ENCODE data around the gene ORM1. TPM values are rescaled to one million over a fixed set of nuclear protein-coding genes. Genes with fewer than 3 reads are reported as not detected.

ORM1 gene
- total RNA-seq, 2 experiments from 2014 or later = not detected

DNA sequence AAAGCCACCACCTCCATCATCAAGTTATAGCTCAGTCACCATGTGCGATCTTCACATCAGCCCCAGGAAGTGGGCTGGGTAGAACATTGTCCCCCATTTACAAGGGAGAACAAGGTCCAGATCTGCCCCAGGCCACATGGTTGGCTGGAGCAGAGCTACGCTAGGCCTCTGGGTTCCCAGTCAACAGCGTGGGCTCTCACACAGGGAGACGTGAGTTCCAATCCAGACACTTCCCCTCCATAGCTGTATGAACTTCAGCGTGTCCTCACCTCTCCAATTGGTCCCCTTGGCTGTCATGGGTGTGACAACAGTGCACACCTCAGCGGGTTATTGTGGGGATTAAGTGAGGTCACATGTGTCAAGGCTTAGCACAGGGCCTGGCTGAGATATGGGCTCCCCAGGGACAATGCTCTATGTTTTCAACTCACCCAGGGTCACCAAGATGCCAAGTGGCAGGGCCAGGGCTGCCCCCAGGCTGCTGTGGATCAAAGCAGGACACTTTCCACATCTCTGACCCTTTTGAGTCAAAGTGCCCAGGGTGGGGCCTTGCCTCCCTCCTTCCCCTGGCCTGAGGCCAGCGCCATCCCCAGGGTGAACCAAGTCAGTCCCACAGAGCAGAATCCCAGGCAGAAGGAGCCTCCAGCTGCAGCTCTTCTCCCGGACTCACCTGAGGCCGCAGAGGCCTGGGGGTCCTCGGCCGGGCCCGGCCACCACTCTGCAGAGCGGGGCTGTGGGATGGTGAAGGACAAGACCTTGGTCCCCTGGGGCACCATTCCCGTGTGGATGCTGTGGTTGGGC lies 45.1 kb downstream of the ORM1 start:
- CTCF ChIA-PET = interaction anchor here (1.2 to 9.5 kb wide), 4 partner anchors 17 to 38 kb away, joined by 3 to 78 read pairs (median 5); partner anchors contain the start of gene AKNA
- POLR2A ChIA-PET = interaction anchor here (0.8 to 3.0 kb wide), 7 partner anchors 15 to 220 kb away, joined by 3 to 20 read pairs (median 4); partner anchors contain the start of gene AKNA
- no peak for DNase-seq
- Mint-ChIP-seq H3K4me3 (no peak overlapping the region), H3K27ac (peak overlapping the region; percentile 87), H3K9me3 (no peaks in the 10 kb centered on the region), H3K4me1 (ENCODE audit: low read depth) (peaks cover 90% of the 10 kb centered on the region), H3K27me3 (no peaks in the 10 kb centered on the region), H3K36me3 (peaks cover 68% of the 10 kb centered on the region)
- intact Hi-C loops (cut with micrococcal nuclease) = no loop called here

GRCh38 chr9:114369216-114370130 lies 46.6 kb downstream of the ORM1 start:
- peaks cover 89% of the 10 kb centered on the region for H3K4me1 Mint-ChIP-seq (ENCODE audit: low read depth)
- POLR2A ChIA-PET = interaction anchor here (1.2 to 6.0 kb wide), 4 partner anchors 15 to 28 kb away, joined by 4 to 100 read pairs (median 13); partner anchors contain the start of gene AKNA
- no peaks in the 10 kb centered on the region for H3K27me3 Mint-ChIP-seq
- H3K27ac Mint-ChIP-seq = peak overlapping the region; percentile 98
- DNase-seq = no peak
- CTCF ChIA-PET = interaction anchor here (1.2 to 9.5 kb wide), 3 partner anchors 16 to 30 kb away, joined by 3 to 78 read pairs (median 4); partner anchors contain the start of gene AKNA
- peaks cover 63% of the 10 kb centered on the region for H3K36me3 Mint-ChIP-seq
- intact Hi-C loops (cut with micrococcal nuclease) = no loop called here
- no peak overlapping the region for H3K4me3 Mint-ChIP-seq
- H3K9me3 Mint-ChIP-seq = no peaks in the 10 kb centered on the region

GRCh38 chr9:114370251-114370967 lies 47.5 kb downstream of the ORM1 start:
- CTCF ChIA-PET = interaction anchor here (5.2 kb wide), 1 partner anchor 14 kb away, joined by 53 read pairs; the partner anchor contains the start of gene AKNA
- no peak for DNase-seq
- no peaks in the 10 kb centered on the region for H3K27me3 Mint-ChIP-seq
- peak overlapping the region; percentile 98 for H3K27ac Mint-ChIP-seq
- no peaks in the 10 kb centered on the region for H3K9me3 Mint-ChIP-seq
- no peak overlapping the region for H3K4me3 Mint-ChIP-seq
- POLR2A ChIA-PET = interaction anchor here (6.0 kb wide), 1 partner anchor 15 kb away, joined by 100 read pairs; the partner anchor contains the start of gene AKNA
- H3K4me1 Mint-ChIP-seq (ENCODE audit: low read depth) = peaks cover 90% of the 10 kb centered on the region
- intact Hi-C loops (cut with micrococcal nuclease) = no loop called here
- peaks cover 61% of the 10 kb centered on the region for H3K36me3 Mint-ChIP-seq

- H3K27me3 Mint-ChIP-seq = no peaks in the 10 kb centered on the region
- DNase-seq = no peak
- intact Hi-C loops (cut with micrococcal nuclease) = no loop called here
- no peaks in the 10 kb centered on the region for H3K9me3 Mint-ChIP-seq
- peaks cover 90% of the 10 kb centered on the region for H3K4me1 Mint-ChIP-seq (ENCODE audit: low read depth)
- peaks cover 61% of the 10 kb centered on the region for H3K36me3 Mint-ChIP-seq
- no peak overlapping the region for H3K4me3 Mint-ChIP-seq
- POLR2A ChIA-PET = interaction anchor here (3.1 to 6.0 kb wide), 2 partner anchors 7 to 14 kb away, joined by 15 to 100 read pairs; partner anchors contain the start of gene AKNA
- CTCF ChIA-PET = interaction anchor here (5.2 kb wide), 1 partner anchor 14 kb away, joined by 53 read pairs; the partner anchor contains the start of gene AKNA
- peak overlapping the region; percentile 98 for H3K27ac Mint-ChIP-seq
These were observed 48.0 kb downstream of the ORM1 start for GRCh38 chr9:114370968-114371320.

- H3K9me3 Mint-ChIP-seq = no peaks in the 10 kb centered on the region
- intact Hi-C loops (cut with micrococcal nuclease) = no loop called here
- no peaks in the 10 kb centered on the region for H3K27me3 Mint-ChIP-seq
- H3K27ac Mint-ChIP-seq = peak overlapping the region; percentile 98
- peaks cover 63% of the 10 kb centered on the region for H3K36me3 Mint-ChIP-seq
- ChIA-PET CTCF (interaction anchor here (0.9 to 5.2 kb wide), 3 partner anchors 13 to 34 kb away, joined by 3 to 53 read pairs (median 3); partner anchors contain the start of gene AKNA), POLR2A (interaction anchor here (3.1 to 6.0 kb wide), 2 partner anchors 8 to 14 kb away, joined by 15 to 100 read pairs; partner anchors contain the start of gene AKNA)
- DNase-seq = no peak
- peaks cover 86% of the 10 kb centered on the region for H3K4me1 Mint-ChIP-seq (ENCODE audit: low read depth)
- peak overlapping the region; percentile 68 for H3K4me3 Mint-ChIP-seq
These were observed 48.5 kb downstream of the ORM1 start for GRCh38 chr9:114371343-114371944.

DNA sequence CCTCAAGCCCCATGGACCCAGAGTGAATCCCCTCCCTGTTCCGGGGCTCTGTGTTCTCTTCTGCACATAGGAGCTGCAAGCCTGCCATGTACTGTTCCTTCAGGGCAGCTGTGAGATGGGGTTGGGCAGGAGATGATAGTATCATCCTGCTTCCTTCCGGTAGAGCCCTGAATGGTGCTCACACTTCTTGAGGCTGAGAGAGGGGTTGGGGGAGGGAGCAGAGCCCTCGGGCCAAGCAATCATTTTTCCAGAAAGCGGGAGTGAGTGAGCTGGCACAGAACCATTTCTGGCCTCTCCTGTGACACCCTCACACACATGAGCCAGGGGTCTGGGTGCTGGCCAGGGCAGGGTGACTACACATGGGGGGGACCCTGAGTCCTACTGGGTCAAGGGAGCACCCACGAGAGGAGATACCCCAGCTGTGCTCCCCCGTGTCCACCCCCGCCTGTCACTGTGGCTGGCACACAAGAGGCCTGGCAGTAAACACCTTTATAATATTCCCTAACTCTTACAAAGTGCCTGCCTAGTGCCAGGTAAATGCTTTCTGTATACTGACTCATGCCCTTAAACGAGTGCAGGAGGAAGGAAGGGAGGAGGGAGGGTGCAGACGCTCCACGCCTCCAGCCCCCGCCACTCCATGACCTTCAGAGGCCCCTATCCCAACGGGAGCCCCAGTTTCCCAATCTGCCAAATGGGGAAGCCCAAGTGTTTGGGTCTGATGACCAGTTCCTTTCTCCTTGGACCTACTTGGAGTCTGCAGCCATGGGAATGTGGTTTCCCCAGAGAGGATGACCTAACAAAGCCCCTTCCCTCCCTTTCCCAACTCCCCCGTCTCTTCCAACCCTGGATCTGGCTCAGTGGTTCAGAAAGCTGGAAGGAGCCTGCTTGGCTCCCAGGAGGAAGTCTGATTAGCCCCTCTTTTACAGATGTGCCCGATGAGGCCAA lies 49.3 kb downstream of the ORM1 start:
- peaks cover 65% of the 10 kb centered on the region for H3K36me3 Mint-ChIP-seq
- H3K9me3 Mint-ChIP-seq = no peaks in the 10 kb centered on the region
- peak overlapping the region; percentile 98 for H3K27ac Mint-ChIP-seq
- peaks cover 85% of the 10 kb centered on the region for H3K4me1 Mint-ChIP-seq (ENCODE audit: low read depth)
- POLR2A ChIA-PET = interaction anchor here (3.1 to 6.0 kb wide), 2 partner anchors 9 to 13 kb away, joined by 15 to 100 read pairs; partner anchors contain the start of gene AKNA
- DNase-seq = peak; percentile 61
- CTCF ChIA-PET = interaction anchor here (0.6 to 5.2 kb wide), 7 partner anchors 12 to 993 kb away, joined by 3 to 53 read pairs (median 3); partner anchors contain the start of gene AKNA
- H3K27me3 Mint-ChIP-seq = no peaks in the 10 kb centered on the region
- H3K4me3 Mint-ChIP-seq = peak overlapping the region; percentile 68
- intact Hi-C loops (cut with micrococcal nuclease) = loop anchor here (1.0 kb wide), 3 partner anchors 9 to 25 kb away; no protein-coding TSS in a partner anchor

DNA sequence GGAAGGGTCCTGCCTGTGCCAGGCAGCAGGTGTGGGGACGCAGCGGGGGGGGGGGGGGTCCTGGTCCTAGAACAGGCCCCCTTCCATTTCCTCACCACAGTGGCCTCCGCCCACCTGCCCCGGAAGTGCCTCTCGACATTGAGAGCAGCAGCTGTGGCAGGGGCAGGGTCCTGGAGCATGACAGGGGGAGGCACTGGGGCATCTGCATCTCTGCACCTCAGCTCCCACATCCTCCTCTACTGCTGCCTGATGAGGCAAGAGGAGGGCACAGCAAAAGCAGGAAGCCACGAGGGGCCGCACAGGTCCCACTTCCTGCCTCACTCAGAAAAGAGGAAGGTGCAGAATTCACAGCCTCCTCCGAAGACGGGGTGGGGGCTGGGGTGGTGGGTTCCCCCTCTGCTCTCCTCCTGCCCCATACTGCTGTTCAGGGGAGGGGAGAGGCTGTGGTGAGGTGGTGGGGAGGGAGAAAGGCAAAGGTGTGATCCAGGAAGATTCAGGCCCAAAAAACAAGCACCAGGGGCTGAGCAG lies 50.1 kb downstream of the ORM1 start:
- H3K4me1 Mint-ChIP-seq (ENCODE audit: low read depth) = peaks cover 84% of the 10 kb centered on the region
- ChIA-PET CTCF (interaction anchor here (0.6 to 5.2 kb wide), 8 partner anchors 9 to 992 kb away, joined by 3 to 53 read pairs (median 3); partner anchors contain the start of gene AKNA), POLR2A (interaction anchor here (3.1 to 6.0 kb wide), 2 partner anchors 9 to 12 kb away, joined by 15 to 100 read pairs; partner anchors contain the start of gene AKNA)
- DNase-seq = peak; percentile 92
- peaks cover 66% of the 10 kb centered on the region for H3K36me3 Mint-ChIP-seq
- peak overlapping the region; percentile 98 for H3K27ac Mint-ChIP-seq
- peak overlapping the region; percentile 68 for H3K4me3 Mint-ChIP-seq
- H3K9me3 Mint-ChIP-seq = no peaks in the 10 kb centered on the region
- intact Hi-C loops (cut with micrococcal nuclease) = loop anchor here (1.0 kb wide), 4 partner anchors 10 to 24 kb away; no protein-coding TSS in a partner anchor
- H3K27me3 Mint-ChIP-seq = no peaks in the 10 kb centered on the region

GRCh38 chr9:114373960-114374730 lies 51.2 kb downstream of the ORM1 start:
- peak overlapping the region; percentile 98 for H3K27ac Mint-ChIP-seq
- ChIA-PET CTCF (interaction anchor here (0.8 to 5.2 kb wide), 5 partner anchors 10 to 279 kb away, joined by 3 to 53 read pairs (median 3); partner anchors contain the start of gene AKNA), POLR2A (interaction anchor here (3.1 to 6.0 kb wide), 2 partner anchors 11 kb away, joined by 15 to 100 read pairs; partner anchors contain the start of gene AKNA)
- H3K36me3 Mint-ChIP-seq = peaks cover 68% of the 10 kb centered on the region
- no peaks in the 10 kb centered on the region for H3K9me3 Mint-ChIP-seq
- no peak for DNase-seq
- peak overlapping the region; percentile 35 for H3K4me3 Mint-ChIP-seq
- peaks cover 86% of the 10 kb centered on the region for H3K4me1 Mint-ChIP-seq (ENCODE audit: low read depth)
- intact Hi-C loops (cut with micrococcal nuclease) = loop anchor here (1.0 kb wide), 2 partner anchors 8 to 11 kb away; no protein-coding TSS in a partner anchor
- no peaks in the 10 kb centered on the region for H3K27me3 Mint-ChIP-seq

DNA sequence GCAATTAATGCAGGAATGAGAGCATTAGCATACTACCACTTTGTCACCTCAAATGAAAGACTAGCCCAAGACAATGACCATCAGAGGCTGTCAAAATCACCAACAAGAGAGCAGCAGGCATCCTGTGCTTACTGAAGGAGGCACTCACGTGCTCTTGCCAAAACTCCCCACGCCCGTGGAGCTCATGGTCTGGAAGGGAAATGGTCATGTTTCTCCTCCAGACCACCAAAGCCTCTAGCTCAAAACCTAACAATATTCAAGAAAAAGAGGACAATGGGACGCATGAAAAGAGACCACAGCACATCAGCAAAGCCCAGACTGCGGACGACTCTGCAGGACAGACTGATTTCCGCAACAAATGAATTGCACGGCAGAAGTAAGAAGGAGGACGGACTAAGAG lies 52.0 kb downstream of the ORM1 start:
- Mint-ChIP-seq H3K9me3 (no peaks in the 10 kb centered on the region), H3K27me3 (no peaks in the 10 kb centered on the region), H3K36me3 (peaks cover 67% of the 10 kb centered on the region), H3K4me1 (ENCODE audit: low read depth) (peaks cover 87% of the 10 kb centered on the region), H3K4me3 (peak overlapping the region; percentile 35), H3K27ac (peak overlapping the region; percentile 98)
- POLR2A ChIA-PET = interaction anchor here (6.0 kb wide), 1 partner anchor 10 kb away, joined by 100 read pairs; the partner anchor contains the start of gene AKNA
- DNase-seq = no peak
- intact Hi-C loops (cut with micrococcal nuclease) = loop anchor here (1.0 kb wide), 1 partner anchor 9 kb away; no protein-coding TSS in a partner anchor
- CTCF ChIA-PET = interaction anchor here (5.2 kb wide), 1 partner anchor 10 kb away, joined by 53 read pairs; the partner anchor contains the start of gene AKNA

Data from activated CD4-positive, alpha-beta memory T cell treated with anti-CD3 and anti-CD28 coated beads for 36 hours (primary cell).